K562 (cell line): ENCODE measurements around the gene ADCY9. TPM values are rescaled to one million over a fixed set of nuclear protein-coding genes. Genes with fewer than 3 reads are reported as not detected.

ENCODE experiments used
- ATAC-seq: fragments of 200-7000 bp; cut with Tn5 transposase; 3 replicates; pipeline ENCODE4 v1.9.1; 2020; ENCODE audit warnings: moderate library complexity
- BruUV-seq: library from RNA; stranded (reverse); fragments of 400-500 nt; replicated peaks from 2 replicates; lab custom pipeline; 2021; lab: Mats Ljungman, UMichigan
- CTCF ChIA-PET: fragments of 300-600 bp; formaldehyde crosslinking; extraction: SDS; loops from one replicate; lab custom pipeline; 2021; ENCODE audit warnings: low intra/inter-chr PET ratio; lab: Yijun Ruan, JAX
- POLR2A ChIA-PET: fragments of 300-600, 350-650 bp; sonication (Branson Sonifier 250); formaldehyde crosslinking; extraction: SDS; loops from one replicate; lab custom pipeline; 2021; ENCODE audit warnings: antibody characterized with exemption, inconsistent platforms; lab: Yijun Ruan, JAX
- DNase-seq, 4 experiments: peaks; one replicate each; pipeline versions ENCODE4 v3.0.0 to v3.0.0-alpha.2; 2011 to 2018; ENCODE audit warnings: low spot score in 3 of 4, mixed read lengths in 3 of 4; ENCODE audit errors: extremely low read depth in 1 of 4
- FAIRE-seq: peaks from 2 replicates; lab custom pipeline; 2011; peaks lifted over from hg19 to GRCh38; lab: Jason Lieb, UNC
- H2AFZ ChIP-seq: 2 replicates; pipeline ENCODE4 v1.6.0; 2011; ENCODE audit warnings: low read depth, low read length, control low read depth, inconsistent platforms
- H3K27ac ChIP-seq: fragments of 200-600 bp; 3 replicates; pipeline ENCODE4 v1.8.0; 2011; ENCODE audit warnings: low read depth, mild to moderate bottlenecking, control low read depth, inconsistent platforms, low read length, moderate library complexity, mixed read lengths; ENCODE audit errors: extremely low read depth
- H3K27me3 ChIP-seq, 2 experiments: fragments of 300-600 bp in 1 of 2; 2 replicates in 1 of 2; 3 replicates in 1 of 2; pipeline versions ENCODE4 v1.6.0 to v1.8.0; 2011; ENCODE audit warnings: inconsistent platforms in 2 of 2, low read length in 2 of 2, mild to moderate bottlenecking in 1 of 2, mixed read lengths in 1 of 2, moderate library complexity in 1 of 2; ENCODE audit not compliant: control insufficient read depth in 2 of 2, insufficient read depth in 2 of 2
- H3K36me3 ChIP-seq: fragments of 300-600 bp; 3 replicates; pipeline ENCODE4 v1.8.0; 2011; ENCODE audit warnings: mild to moderate bottlenecking, low read length, inconsistent platforms; ENCODE audit not compliant: control insufficient read depth, insufficient read depth
- H3K4me1 ChIP-seq, 2 experiments: fragments of 200-600 bp in 1 of 2; replicated peaks in 1 of 2; 2 replicates in 1 of 2; 3 replicates in 1 of 2; pipeline versions ENCODE4 v1.5.1 to v1.8.0; 2011; ENCODE audit warnings: inconsistent platforms in 2 of 2, low read length in 2 of 2, mild to moderate bottlenecking in 1 of 2, mixed read lengths in 1 of 2, moderate library complexity in 1 of 2; ENCODE audit not compliant: control insufficient read depth in 2 of 2, insufficient read depth in 2 of 2
- H3K4me2 ChIP-seq: 2 replicates; pipeline ENCODE4 v1.6.1; 2011; ENCODE audit warnings: low read length, control low read depth, inconsistent platforms, mixed read lengths; ENCODE audit not compliant: insufficient read depth
- H3K4me3 ChIP-seq: fragments of 200-600 bp; sonication (generic), shearing (Covaris generic); 2 replicates; pipeline ENCODE4 v1.5.1; 2016; ENCODE audit warnings: control low read depth, inconsistent platforms
- H3K79me2 ChIP-seq: fragments of 200-600 bp; 3 replicates; pipeline ENCODE4 v1.8.0; 2011; ENCODE audit warnings: low read length, inconsistent platforms; ENCODE audit not compliant: control insufficient read depth, insufficient read depth
- H3K9ac ChIP-seq, 2 experiments: 2 replicates each; pipeline versions ENCODE4 v1.6.0 to v1.6.1; 2011; ENCODE audit warnings: low read depth in 2 of 2, low read length in 2 of 2, control low read depth in 1 of 2, inconsistent platforms in 1 of 2, mild to moderate bottlenecking in 1 of 2, mixed read lengths in 1 of 2; ENCODE audit not compliant: insufficient read depth in 1 of 2
- H3K9me1 ChIP-seq: one replicate; pipeline ENCODE4 v1.6.0; 2011; ENCODE audit warnings: inconsistent platforms, mild to moderate bottlenecking, low read length, moderate library complexity; ENCODE audit not compliant: control insufficient read depth, insufficient read depth
- H3K9me3 ChIP-seq: replicated peaks from 2 replicates; pipeline ENCODE4 v1.5.1; 2011; ENCODE audit warnings: low read depth, low read length, inconsistent platforms; ENCODE audit not compliant: control insufficient read depth, insufficient read depth
- H4K20me1 ChIP-seq: replicated peaks from 2 replicates; pipeline ENCODE4 v1.6.1; 2011; ENCODE audit warnings: low read length, inconsistent platforms, mixed read lengths; ENCODE audit not compliant: control insufficient read depth, insufficient read depth
- CEBPG ChIP-seq, 3 experiments: fragments of 200-800 bp in 1 of 3; sonication (Bioruptor generic) in 1 of 3; sonication (generic) in 1 of 3; formaldehyde crosslinking in 1 of 3; IDR thresholded peaks in 2 of 3; conservative IDR thresholded peaks in 1 of 3; 2 replicates each; pipeline versions ENCODE4 v1.6.1 to v1.8.0; 2016 to 2022; ENCODE audit warnings: missing compliant biosample characterization in 2 of 3, missing genetic modification characterization in 2 of 3, mild to moderate bottlenecking in 1 of 3, missing genetic modification reagents in 1 of 3
- CGGBP1 ChIP-seq: fragments of 250-450 bp; sonication (Bioruptor Pico); IDR thresholded peaks from 2 replicates; pipeline ENCODE4 v1.9.0; 2021; ENCODE audit warnings: mild to moderate bottlenecking
- EGR1 ChIP-seq: fragments of 450-650 bp; conservative IDR thresholded peaks from 2 replicates; pipeline ENCODE4 v1.6.1; 2017; ENCODE audit warnings: mild to moderate bottlenecking
- FOXA1 ChIP-seq: fragments of 450-650 bp; IDR thresholded peaks from 2 replicates; pipeline ENCODE4 v1.6.1; 2016; ENCODE audit warnings: mild to moderate bottlenecking, borderline replicate concordance
- HNRNPH1 ChIP-seq: fragments of 200-400 bp; formaldehyde crosslinking; optimal IDR thresholded peaks from 2 replicates; pipeline ENCODE3; 2017; ENCODE audit warnings: low read depth, mild to moderate bottlenecking, low read length, moderate library complexity
- MXI1 ChIP-seq: IDR thresholded peaks from 2 replicates; pipeline ENCODE4 v1.6.1; 2011; ENCODE audit warnings: low read depth, mild to moderate bottlenecking, improper control_type of control experiment, low read length
- NCOA2 ChIP-seq, 2 experiments: fragments of 450-650 bp; IDR thresholded peaks; 2 replicates each; pipeline ENCODE4 v1.6.1; 2018; ENCODE audit warnings: mild to moderate bottlenecking in 2 of 2, moderate library complexity in 1 of 2; ENCODE audit not compliant: partially characterized antibody in 2 of 2
- STAT5A ChIP-seq: IDR thresholded peaks from 2 replicates; pipeline ENCODE4 v1.6.1; 2012; ENCODE audit warnings: low read length, inconsistent platforms, borderline replicate concordance
- ZZZ3 ChIP-seq: fragments of 450-650 bp; IDR thresholded peaks from 2 replicates; pipeline ENCODE4 v1.6.1; 2016; ENCODE audit warnings: antibody characterized with exemption, mild to moderate bottlenecking, moderate library complexity
- whole genome bisulfite sequencing: fragments of 100-300 bp; shearing (Covaris generic); methylation state at CpG from one replicate; pipeline ENCODE4 v1.1.6; 2016; ENCODE audit warnings: low coverage, mixed read lengths; ENCODE audit not compliant: insufficient coverage; ENCODE audit errors: missing lambda C conversion rate; 5-methylcytosine and 5-hydroxymethylcytosine counted together
- in situ Hi-C: fragments of 300-500 bp; cut with MboI; formaldehyde crosslinking; loops from 4 replicates; pipeline ENCODE4 v1.15.0; 2018; ENCODE audit warnings: inconsistent platforms, mixed read lengths
- intact Hi-C: fragments of 100-400 bp; cut with micrococcal nuclease; formaldehyde crosslinking; loops from 2 replicates; pipeline ENCODE4 v1.14.2; 2022
- polyA plus RNA-seq, 8 experiments: library from polyadenylated mRNA; depleted of rRNA in 4 of 8; stranded (reverse) in 5 of 8; unstranded in 3 of 8; fragments of >200 nt; fragmentation: Nextera tagmentation in 2 of 8; fragmentation: Illumina TruSeq in 1 of 8; extraction: Ambion mirVana in 2 of 8; extraction: Trizol in 1 of 8; gene quantifications; 2 replicates each; pipeline versions ENCODE4 v1.2.1 to v1.2.3, GENCODE V29; 2011 to 2014; ENCODE audit warnings: inconsistent platforms in 1 of 8, missing spikeins in 1 of 8
- total RNA-seq, 7 experiments: library from RNA; depleted of rRNA in 6 of 7; stranded (reverse); fragments of >200 nt in 6 of 7; fragmentation: Illumina TruSeq in 2 of 7; extraction: Trizol in 2 of 7; gene quantifications; 2 replicates each; pipeline versions ENCODE4 v1.2.1 to v1.2.3, GENCODE V29; 2011 to 2021; ENCODE audit warnings: low replicate concordance in 1 of 7
- TF ChIP-seq, protein P1 (sequence below): conservative IDR thresholded peaks from 2 replicates; pipeline ENCODE4 v1.6.1; 2011; ENCODE audit warnings: low read depth, mild to moderate bottlenecking, low read length; ENCODE audit not compliant: control insufficient read depth
- TF ChIP-seq, protein P2 (sequence below): fragments of 200-800 bp; sonication (Bioruptor generic); IDR thresholded peaks from 2 replicates; pipeline ENCODE4 v1.6.1; 2017; ENCODE audit warnings: missing genetic modification characterization, missing compliant biosample characterization

ADCY9 gene
- total and polyA plus RNA-seq, 9 of the 15 experiments (the other 6 are each of a cell fraction or from before 2014, with no cell fraction given): 0.03 to 0.29 (median 0.17) TPM

DNA sequence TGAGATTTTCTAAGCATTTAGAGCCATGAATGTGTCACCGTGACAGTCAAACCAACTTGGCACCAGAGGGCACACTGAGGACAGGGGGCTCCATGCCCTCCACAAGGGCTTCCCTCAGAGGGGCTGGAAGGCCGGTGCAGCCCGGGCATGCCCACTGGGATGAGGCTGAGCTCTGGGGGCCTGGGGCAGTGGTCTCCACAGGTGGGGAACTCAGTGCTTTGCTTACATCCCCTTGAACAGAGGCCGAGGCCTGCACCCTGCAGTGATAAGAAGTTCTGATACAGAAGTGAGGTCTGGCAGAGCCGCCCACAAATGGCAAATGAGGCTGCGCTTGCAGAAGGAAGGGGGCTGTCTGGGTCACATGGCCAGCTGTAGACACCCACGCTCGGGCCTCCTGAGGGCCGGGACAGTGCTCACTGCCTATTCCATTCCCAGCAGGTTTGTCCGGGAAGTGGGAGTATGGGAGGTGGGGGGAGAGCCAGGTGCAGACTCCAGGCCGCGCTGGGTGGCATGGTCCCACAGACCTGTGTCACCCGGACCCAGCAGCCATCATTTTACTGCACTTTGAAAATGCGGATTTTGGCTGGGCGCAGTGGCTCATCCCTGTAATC lies 118.9 kb downstream of the ADCY9 start:
- H3K4me3 ChIP-seq: no peak overlapping the region
- H3K27ac ChIP-seq: no peak overlapping the region
- TF ChIP-seq EGR1 (peak; percentile 20; the same call in 1 of the 2 replicates), CGGBP1 (CRISPR knock-in tag) (no peak)
- H3K9me3 ChIP-seq: no peaks in the 10 kb centered on the region
- DNase-seq: no peak
- POLR2A ChIA-PET: no interaction called here
- no peaks in the 10 kb centered on the region for H3K9me1 ChIP-seq
- no peak for ATAC-seq
- H4K20me1 ChIP-seq: 0 out of 2 replicates have a peak, but pooled peaks cover 6% of the 10 kb centered on the region
- peaks cover 36 to 60% of the 10 kb centered on the region in 2 experiments for H3K27me3 ChIP-seq
- CTCF ChIA-PET: no interaction called here
- no peak overlapping the region for H3K9ac ChIP-seq
- intact Hi-C loops: no loop called here
- H3K36me3 ChIP-seq: no peaks in the 10 kb centered on the region
- BruUV-seq: no TSS peak
- no peaks in the 10 kb centered on the region for H3K79me2 ChIP-seq
- H3K4me1 ChIP-seq: no peaks in the 10 kb centered on the region; a peak in 2 of 5 replicates
- H2AFZ ChIP-seq: no peak overlapping the region
- no peak for FAIRE-seq
- WGBS: 6% methylated on average over 15 of the region's 15 CpGs
- no peak overlapping the region for H3K4me2 ChIP-seq
- in situ Hi-C loops: no loop called here

GRCh38 chr16:3995001-3995400 lies 121.2 kb downstream of the ADCY9 start:
- intact Hi-C loops: no loop called here
- FAIRE-seq: no peak
- Histone ChIP-seq H3K4me2 (no peak overlapping the region), H4K20me1 (0 out of 2 replicates have a peak, but pooled peaks cover 6% of the 10 kb centered on the region), H3K27ac (no peak overlapping the region), H3K79me2 (no peaks in the 10 kb centered on the region), H3K4me3 (no peak overlapping the region), H3K9ac (no peak overlapping the region), H3K36me3 (no peaks in the 10 kb centered on the region), H2AFZ (no peak overlapping the region), H3K9me3 (no peaks in the 10 kb centered on the region), H3K27me3 (peaks cover 44 to 68% of the 10 kb centered on the region in 2 experiments), H3K9me1 (no peaks in the 10 kb centered on the region), H3K4me1 (no peaks in the 10 kb centered on the region; a peak in 1 of 5 replicates)
- ChIA-PET POLR2A (no interaction called here), CTCF (no interaction called here)
- no peak for ATAC-seq
- DNase-seq: no peak
- WGBS: 6% methylated on average over 2 of the region's 2 CpGs
- BruUV-seq: no TSS peak
- in situ Hi-C loops: no loop called here
- TF ChIP-seq MXI1 (no peak), STAT5A (no peak), HNRNPH1 (no peak), FOXA1 (no peak), CEBPG (CRISPR knock-in tag; IDR thresholded peaks at IDR 0.05) (no peak), CEBPG (tag; conservative IDR thresholded peaks at IDR 0.05 in 1 of 2, IDR thresholded peaks at IDR 0.05 in 1 of 2) (no peak), ZZZ3 (no peak), NCOA2 (IDR thresholded peaks at IDR 0.05; ENCODE audit: partially characterized antibody in 2 of 2) (no peak)
- TF ChIP-seq, protein P1, sequence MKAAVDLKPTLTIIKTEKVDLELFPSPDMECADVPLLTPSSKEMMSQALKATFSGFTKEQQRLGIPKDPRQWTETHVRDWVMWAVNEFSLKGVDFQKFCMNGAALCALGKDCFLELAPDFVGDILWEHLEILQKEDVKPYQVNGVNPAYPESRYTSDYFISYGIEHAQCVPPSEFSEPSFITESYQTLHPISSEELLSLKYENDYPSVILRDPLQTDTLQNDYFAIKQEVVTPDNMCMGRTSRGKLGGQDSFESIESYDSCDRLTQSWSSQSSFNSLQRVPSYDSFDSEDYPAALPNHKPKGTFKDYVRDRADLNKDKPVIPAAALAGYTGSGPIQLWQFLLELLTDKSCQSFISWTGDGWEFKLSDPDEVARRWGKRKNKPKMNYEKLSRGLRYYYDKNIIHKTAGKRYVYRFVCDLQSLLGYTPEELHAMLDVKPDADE: no peak
- TF ChIP-seq, protein P2, sequence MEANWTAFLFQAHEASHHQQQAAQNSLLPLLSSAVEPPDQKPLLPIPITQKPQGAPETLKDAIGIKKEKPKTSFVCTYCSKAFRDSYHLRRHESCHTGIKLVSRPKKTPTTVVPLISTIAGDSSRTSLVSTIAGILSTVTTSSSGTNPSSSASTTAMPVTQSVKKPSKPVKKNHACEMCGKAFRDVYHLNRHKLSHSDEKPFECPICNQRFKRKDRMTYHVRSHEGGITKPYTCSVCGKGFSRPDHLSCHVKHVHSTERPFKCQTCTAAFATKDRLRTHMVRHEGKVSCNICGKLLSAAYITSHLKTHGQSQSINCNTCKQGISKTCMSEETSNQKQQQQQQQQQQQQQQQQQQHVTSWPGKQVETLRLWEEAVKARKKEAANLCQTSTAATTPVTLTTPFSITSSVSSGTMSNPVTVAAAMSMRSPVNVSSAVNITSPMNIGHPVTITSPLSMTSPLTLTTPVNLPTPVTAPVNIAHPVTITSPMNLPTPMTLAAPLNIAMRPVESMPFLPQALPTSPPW: no peak
